B cell (primary cell): ENCODE results near the gene OR13J1. TPM values are rescaled to one million over a fixed set of nuclear protein-coding genes. Genes with fewer than 3 reads are reported as not detected.

Experiments
- ATAC-seq: fragments of 200-7000 bp; cut with Tn5 transposase; one replicate; pipeline ENCODE4 v1.10.0; 2021; ENCODE audit warnings: low read depth, mild to moderate bottlenecking, moderate number of reproducible peaks, moderate library complexity
- CTCF ChIA-PET: fragments of 350-600 bp; sonication (Branson Sonifier 250); formaldehyde crosslinking; loops from one replicate; lab custom pipeline; 2021; ENCODE audit warnings: antibody characterized with exemption, inconsistent platforms; lab: Charles Lee
- POLR2A ChIA-PET: fragments of 350-600 bp; sonication (Branson Sonifier 250); formaldehyde crosslinking; loops from one replicate; lab custom pipeline; 2021; ENCODE audit warnings: antibody characterized with exemption; lab: Charles Lee
- DNase-seq: peaks from one replicate; pipeline ENCODE4 v3.0.0; 2013
- H2AFZ ChIP-seq: 2 replicates; pipeline ENCODE4 v1.6.1; 2012; ENCODE audit warnings: mild to moderate bottlenecking, low read depth, low read length; ENCODE audit not compliant: insufficient read depth, poor library complexity, severe bottlenecking
- H3K27ac ChIP-seq, 2 donors: 1 replicate in 1 of 2; 2 replicates in 1 of 2; pipeline ENCODE4 v1.5.1; 2012 to 2013; ENCODE audit warnings: low read length in 2 of 2, mild to moderate bottlenecking in 2 of 2, moderate library complexity in 1 of 2
- H3K27me3 ChIP-seq, 4 experiments: fragments of 200-600 bp in 1 of 4; sonication (generic) in 1 of 4; replicated peaks in 1 of 4; 1 replicate in 2 of 4; 2 replicates in 2 of 4; pipeline versions ENCODE4 v1.6.1 to v1.7.0; 2013 to 2016; ENCODE audit warnings: low read length in 3 of 4, mild to moderate bottlenecking in 2 of 4, mixed read lengths in 1 of 4, moderate library complexity in 1 of 4; ENCODE audit not compliant: insufficient read depth in 4 of 4, control insufficient read depth in 3 of 4; ENCODE audit errors: control extremely low read depth in 1 of 4
- H3K36me3 ChIP-seq, 2 experiments: replicated peaks in 1 of 2; 1 replicate in 1 of 2; 2 replicates in 1 of 2; pipeline versions ENCODE4 v1.6.1 to v1.7.1; 2013; ENCODE audit warnings: low read length in 1 of 2; ENCODE audit not compliant: insufficient read depth in 2 of 2, control insufficient read depth in 1 of 2; ENCODE audit errors: control extremely low read depth in 1 of 2, extremely low read depth in 1 of 2
- H3K4me1 ChIP-seq, 2 donors: fragments of 200-600 bp in 1 of 2; sonication (generic) in 1 of 2; 1 replicate in 1 of 2; 2 replicates in 1 of 2; pipeline versions ENCODE4 v1.5.1 to v1.6.1; 2013 to 2017; ENCODE audit warnings: low read length in 2 of 2; ENCODE audit not compliant: control insufficient read depth in 2 of 2, insufficient read depth in 2 of 2
- H3K4me2 ChIP-seq: replicated peaks from 2 replicates; pipeline ENCODE3; 2012; ENCODE audit warnings: mild to moderate bottlenecking, low read depth, low read length; ENCODE audit not compliant: poor library complexity, severe bottlenecking
- H3K4me3 ChIP-seq, 5 experiments: fragments of 200-600 bp in 1 of 5; sonication (generic) in 1 of 5; 1 replicate in 3 of 5; 2 replicates in 2 of 5; pipeline versions ENCODE4 v1.5.1 to v1.7.0; 2011 to 2016; ENCODE audit warnings: low read length in 4 of 5, mild to moderate bottlenecking in 4 of 5, low read depth in 2 of 5, control low read depth in 1 of 5, moderate library complexity in 1 of 5; ENCODE audit not compliant: insufficient read depth in 1 of 5; ENCODE audit errors: control extremely low read depth in 1 of 5, extremely low read depth in 1 of 5
- H3K79me2 ChIP-seq: fragments of 200-600 bp; sonication (generic); one replicate; pipeline ENCODE4 v1.6.0; 2016; ENCODE audit warnings: low read length; ENCODE audit not compliant: control insufficient read depth, insufficient read depth
- H3K9ac ChIP-seq: fragments of 200-600 bp; sonication (generic); 2 replicates; pipeline ENCODE4 v1.6.1; 2017; ENCODE audit warnings: mild to moderate bottlenecking, low read length, moderate library complexity
- H3K9me3 ChIP-seq, 3 donors: one replicate each; pipeline versions ENCODE4 v1.6.1 to v1.7.1; 2013; ENCODE audit warnings: low read length in 2 of 3; ENCODE audit not compliant: control insufficient read depth in 2 of 3, insufficient read depth in 1 of 3; ENCODE audit errors: control extremely low read depth in 1 of 3
- H4K20me1 ChIP-seq: 2 replicates; pipeline ENCODE4 v1.6.0; 2012; ENCODE audit warnings: mild to moderate bottlenecking, low read length; ENCODE audit not compliant: insufficient read depth, control insufficient read depth, poor library complexity, severe bottlenecking
- H3K27ac Mint-ChIP-seq: one replicate; pipeline ENCODE4 v1.8.0; 2021; ENCODE audit warnings: mixed read lengths
- H3K27me3 Mint-ChIP-seq: one replicate; pipeline ENCODE4 v1.8.0; 2021; ENCODE audit warnings: mixed read lengths
- H3K4me1 Mint-ChIP-seq: one replicate; pipeline ENCODE4 v1.8.0; 2021; ENCODE audit warnings: mixed read lengths
- H3K4me3 Mint-ChIP-seq: one replicate; pipeline ENCODE4 v1.8.0; 2021; ENCODE audit warnings: mixed read lengths
- H3K9me3 Mint-ChIP-seq: one replicate; pipeline ENCODE4 v1.8.0; 2022; ENCODE audit warnings: mixed read lengths; ENCODE audit not compliant: insufficient read depth
- EZH2 ChIP-seq: IDR thresholded peaks from 2 replicates; pipeline ENCODE4 v1.6.1; 2012; ENCODE audit warnings: borderline replicate concordance, low read depth, mild to moderate bottlenecking, moderate library complexity, low read length; ENCODE audit not compliant: insufficient read depth, poor library complexity, severe bottlenecking
- WGBS: methylation state at CpG from one replicate; pipeline ENCODE4 v1.1.5; 2013; ENCODE audit warnings: missing lambda C conversion rate; ENCODE audit not compliant: insufficient coverage; 5-methylcytosine and 5-hydroxymethylcytosine counted together
- intact Hi-C: fragments of 100-400 bp; cut with micrococcal nuclease; formaldehyde crosslinking; loops from one replicate; pipeline ENCODE4 v1.10.0; 2022
- polyA plus RNA-seq: library from polyadenylated mRNA; depleted of rRNA; stranded (reverse); fragments of >200 nt; gene quantifications from 2 replicates; pipeline ENCODE4 v1.2.3, GENCODE V29; 2012
- total RNA-seq, 2 donors: library from RNA; stranded (reverse); fragments of 120-200 nt in 1 of 2; gene quantifications; 1 replicate in 1 of 2; 2 replicates in 1 of 2; pipeline versions ENCODE4 v1.2.3 to v1.2.4, GENCODE V29; 2013 to 2022
- TF ChIP-seq, protein P1 (sequence below): fragments of 200-600 bp; IDR thresholded peaks from one replicate; pipeline ENCODE4 v1.8.0; 2022; ENCODE audit warnings: antibody characterized with exemption, mild to moderate bottlenecking

Gene OR13J1
- total and polyA plus RNA-seq, 2 donors (not counting 1 experiment from before 2014, with no cell fraction given) = not detected

DNA sequence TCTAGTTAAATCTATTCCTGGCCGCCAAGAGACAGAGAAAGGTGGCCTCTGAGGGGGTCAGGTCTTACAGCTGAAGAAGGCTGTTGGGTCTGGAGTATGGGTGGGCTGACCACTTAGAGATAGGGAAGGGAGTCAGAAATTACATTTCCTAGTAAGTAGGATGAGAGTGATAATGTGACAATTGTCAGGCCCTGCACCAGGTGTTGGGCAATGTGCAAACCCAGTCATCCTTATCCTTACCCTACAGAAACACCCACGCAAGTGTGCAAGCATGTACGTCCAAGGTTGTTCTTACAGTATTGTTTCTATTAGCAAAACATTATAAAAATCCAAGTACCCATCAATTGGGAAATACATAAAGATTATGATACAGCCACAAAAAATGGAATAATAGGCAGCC, 48.6 kb upstream of the OR13J1 start:
- peaks cover 13% of the 10 kb centered on the region for H3K27me3 Mint-ChIP-seq
- Histone ChIP-seq H3K27me3 (peaks cover 0 to 4% (median 1%) of the 10 kb centered on the region in 4 experiments), H3K27ac (no peak overlapping the region), H3K9me3 (no peaks in the 10 kb centered on the region), H3K79me2 (no peaks in the 10 kb centered on the region), H4K20me1 (no peaks in the 10 kb centered on the region), H2AFZ (no peak overlapping the region), H3K4me2 (no peak overlapping the region), H3K36me3 (no peaks in the 10 kb centered on the region), H3K4me1 (no peaks in the 10 kb centered on the region), H3K9ac (no peak overlapping the region), H3K4me3 (no peak overlapping the region)
- ATAC-seq (no peak), DNase-seq (no peak)
- H3K4me3 Mint-ChIP-seq = no peak overlapping the region
- H3K4me1 Mint-ChIP-seq = peaks cover 5% of the 10 kb centered on the region
- intact Hi-C loops = no loop called here
- H3K27ac Mint-ChIP-seq = no peak overlapping the region
- H3K9me3 Mint-ChIP-seq = no peaks in the 10 kb centered on the region
- ChIA-PET POLR2A (no interaction called here), CTCF (interaction anchor here (0.9 to 1.6 kb wide), 2 partner anchors 105 to 129 kb away, joined by 3 to 4 read pairs; no protein-coding TSS in a partner anchor)
- no peak for TF ChIP-seq EZH2
- TF ChIP-seq, protein P1, sequence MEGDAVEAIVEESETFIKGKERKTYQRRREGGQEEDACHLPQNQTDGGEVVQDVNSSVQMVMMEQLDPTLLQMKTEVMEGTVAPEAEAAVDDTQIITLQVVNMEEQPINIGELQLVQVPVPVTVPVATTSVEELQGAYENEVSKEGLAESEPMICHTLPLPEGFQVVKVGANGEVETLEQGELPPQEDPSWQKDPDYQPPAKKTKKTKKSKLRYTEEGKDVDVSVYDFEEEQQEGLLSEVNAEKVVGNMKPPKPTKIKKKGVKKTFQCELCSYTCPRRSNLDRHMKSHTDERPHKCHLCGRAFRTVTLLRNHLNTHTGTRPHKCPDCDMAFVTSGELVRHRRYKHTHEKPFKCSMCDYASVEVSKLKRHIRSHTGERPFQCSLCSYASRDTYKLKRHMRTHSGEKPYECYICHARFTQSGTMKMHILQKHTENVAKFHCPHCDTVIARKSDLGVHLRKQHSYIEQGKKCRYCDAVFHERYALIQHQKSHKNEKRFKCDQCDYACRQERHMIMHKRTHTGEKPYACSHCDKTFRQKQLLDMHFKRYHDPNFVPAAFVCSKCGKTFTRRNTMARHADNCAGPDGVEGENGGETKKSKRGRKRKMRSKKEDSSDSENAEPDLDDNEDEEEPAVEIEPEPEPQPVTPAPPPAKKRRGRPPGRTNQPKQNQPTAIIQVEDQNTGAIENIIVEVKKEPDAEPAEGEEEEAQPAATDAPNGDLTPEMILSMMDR = no peak
- WGBS = 100% methylated on average over 1 of the region's 3 CpGs

DNA sequence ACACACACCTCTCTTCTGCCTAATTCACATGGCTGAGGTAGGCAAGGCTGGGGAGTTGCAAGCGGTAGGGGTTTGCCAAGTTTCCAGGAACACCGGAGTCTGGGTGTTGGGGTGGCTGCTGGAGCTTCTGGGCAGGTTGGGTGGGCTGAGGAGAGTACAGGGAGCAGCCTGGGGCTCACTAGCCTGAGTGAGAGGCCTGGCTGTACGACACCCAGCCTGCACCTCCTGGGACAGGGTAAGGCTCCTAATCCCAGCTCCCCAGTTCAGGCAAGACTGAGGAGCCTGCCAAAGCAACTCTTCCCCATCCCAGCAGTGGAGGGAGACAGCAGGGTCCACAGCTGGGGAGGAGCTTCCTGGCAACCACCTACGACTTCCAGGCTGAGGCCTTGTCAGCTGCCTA, 47.1 kb upstream of the OR13J1 start:
- Histone ChIP-seq H3K27ac (no peak overlapping the region), H3K9me3 (no peaks in the 10 kb centered on the region), H2AFZ (no peak overlapping the region), H3K79me2 (no peaks in the 10 kb centered on the region), H4K20me1 (no peaks in the 10 kb centered on the region), H3K36me3 (no peaks in the 10 kb centered on the region), H3K4me1 (no peaks in the 10 kb centered on the region), H3K9ac (no peak overlapping the region), H3K4me2 (no peak overlapping the region), H3K27me3 (no peaks in the 10 kb centered on the region), H3K4me3 (no peak overlapping the region)
- intact Hi-C loops = no loop called here
- H3K4me3 Mint-ChIP-seq = no peak overlapping the region
- H3K9me3 Mint-ChIP-seq = no peaks in the 10 kb centered on the region
- peaks cover 5% of the 10 kb centered on the region for H3K27me3 Mint-ChIP-seq
- ATAC-seq (no peak), DNase-seq (no peak)
- peaks cover 5% of the 10 kb centered on the region for H3K4me1 Mint-ChIP-seq
- POLR2A ChIA-PET = no interaction called here
- CTCF ChIA-PET = interaction anchor here (0.6 kb wide), 1 partner anchor 665 kb away, joined by 3 read pairs; no protein-coding TSS in a partner anchor
- TF ChIP-seq, protein P1 = no peak
- TF ChIP-seq EZH2 = no peak
- no peak overlapping the region for H3K27ac Mint-ChIP-seq
- WGBS = 98% methylated on average over 4 of the region's 4 CpGs
